HepG2 (cell line): Measurements from ENCODE around the gene DPEP1. TPM values are rescaled to one million over a fixed set of nuclear protein-coding genes. Genes with fewer than 3 reads are reported as not detected.

Source experiments
- ADNP ChIP-seq: sonication (generic); formaldehyde crosslinking; IDR thresholded peaks from 2 replicates; pipeline ENCODE4 v1.4.0; 2020; ENCODE audit warnings: missing genetic modification reagents
- CAMTA2 ChIP-seq: sonication (generic); formaldehyde crosslinking; IDR thresholded peaks from 2 replicates; pipeline ENCODE4 v1.4.0; 2020; ENCODE audit warnings: mild to moderate bottlenecking, missing genetic modification reagents, borderline replicate concordance
- FOXP1 ChIP-seq, 2 experiments: fragments of 450-650 bp in 1 of 2; IDR thresholded peaks; 2 replicates each; pipeline ENCODE4 v1.6.1; 2017 to 2018; ENCODE audit warnings: antibody characterized with exemption in 1 of 2
- JUNB ChIP-seq: sonication (generic); formaldehyde crosslinking; IDR thresholded peaks from 2 replicates; pipeline ENCODE4 v1.8.0; 2022; ENCODE audit warnings: missing genetic modification reagents, mild to moderate bottlenecking, borderline replicate concordance
- KLF9 ChIP-seq: IDR thresholded peaks from 2 replicates; pipeline ENCODE4 v1.6.1; 2016; ENCODE audit warnings: low read depth
- KMT2A ChIP-seq: sonication (generic); formaldehyde crosslinking; IDR thresholded peaks from 2 replicates; pipeline ENCODE4 v1.4.0; 2020; ENCODE audit warnings: missing genetic modification reagents
- MAFF ChIP-seq: IDR thresholded peaks from 2 replicates; pipeline ENCODE4 v1.6.1; 2011; ENCODE audit warnings: low read depth, low read length, improper control_type of control experiment
- NKX3-1 ChIP-seq: sonication (generic); formaldehyde crosslinking; IDR thresholded peaks from 2 replicates; pipeline ENCODE4 v1.5.0; 2020; ENCODE audit warnings: missing genetic modification reagents
- REPIN1 ChIP-seq: sonication (generic); formaldehyde crosslinking; IDR thresholded peaks from 2 replicates; pipeline ENCODE4 v1.8.0; 2022; ENCODE audit warnings: missing genetic modification reagents, low read depth, mild to moderate bottlenecking, borderline replicate concordance
- SIN3B ChIP-seq: fragments of 150-350 bp; IDR thresholded peaks from 2 replicates; pipeline ENCODE4 v1.6.1; 2014; ENCODE audit warnings: low read length
- SMARCC2 ChIP-seq: fragments of 450-650 bp; IDR thresholded peaks from 2 replicates; pipeline ENCODE4 v1.6.1; 2017; ENCODE audit warnings: antibody characterized with exemption, mild to moderate bottlenecking
- ZBTB34 ChIP-seq: sonication (generic); formaldehyde crosslinking; IDR thresholded peaks from 2 replicates; pipeline ENCODE4 v1.8.0; 2022; ENCODE audit warnings: mild to moderate bottlenecking, missing genetic modification reagents
- ZMYM2 ChIP-seq: sonication (generic); formaldehyde crosslinking; IDR thresholded peaks from 2 replicates; pipeline ENCODE4 v1.8.0; 2022; ENCODE audit warnings: mild to moderate bottlenecking, missing genetic modification reagents
- ZNF274 ChIP-seq: sonication (generic); formaldehyde crosslinking; IDR thresholded peaks from 2 replicates; pipeline ENCODE4 v1.5.1; 2020; ENCODE audit warnings: mild to moderate bottlenecking, missing genetic modification reagents
- ZNF367 ChIP-seq: sonication (generic); formaldehyde crosslinking; IDR thresholded peaks from 2 replicates; pipeline ENCODE4 v1.4.0; 2020; ENCODE audit warnings: missing genetic modification reagents, borderline replicate concordance
- ZNF431 ChIP-seq: sonication (generic); formaldehyde crosslinking; IDR thresholded peaks from 2 replicates; pipeline ENCODE4 v1.9.0; 2022; ENCODE audit warnings: missing genetic modification reagents, low read depth, mild to moderate bottlenecking, borderline replicate concordance
- polyA plus RNA-seq, 8 experiments: library from polyadenylated mRNA; depleted of rRNA in 3 of 8; stranded (reverse) in 7 of 8; unstranded in 1 of 8; fragments of >200 nt; fragmentation: Illumina TruSeq in 4 of 8; extraction: Trizol in 4 of 8; gene quantifications; 2 replicates each; pipeline versions ENCODE4 v1.2.1 to v1.2.3, GENCODE V29; 2011 to 2016; ENCODE audit warnings: low read depth in 4 of 8, missing spikeins in 1 of 8, mixed read lengths in 1 of 8; ENCODE audit not compliant: insufficient read depth in 1 of 8
- total RNA-seq, 5 experiments: library from RNA; depleted of rRNA; stranded (reverse); fragments of >200 nt; fragmentation: Illumina TruSeq; extraction: Trizol; gene quantifications; 2 replicates each; pipeline ENCODE4 v1.2.3, GENCODE V29; 2016; ENCODE audit warnings: low read depth in 1 of 5
- TF ChIP-seq, protein P1 (sequence below): sonication (generic); formaldehyde crosslinking; IDR thresholded peaks from 2 replicates; pipeline ENCODE4 v1.9.0; 2021; ENCODE audit warnings: missing genetic modification reagents, mild to moderate bottlenecking, borderline replicate concordance
- TF ChIP-seq, protein P2 (sequence below): IDR thresholded peaks from 2 replicates; pipeline ENCODE4 v1.6.1; 2018; ENCODE audit warnings: missing genetic modification reagents
- TF ChIP-seq, protein P3 (sequence below): sonication (generic); formaldehyde crosslinking; IDR thresholded peaks from 2 replicates; pipeline ENCODE4 v1.5.0; 2020; ENCODE audit warnings: mild to moderate bottlenecking, missing genetic modification reagents
- TF ChIP-seq, protein P4 (sequence below): sonication (generic); formaldehyde crosslinking; IDR thresholded peaks from 2 replicates; pipeline ENCODE4 v1.5.1; 2020; ENCODE audit warnings: mild to moderate bottlenecking, missing genetic modification reagents, borderline replicate concordance

The DPEP1 gene
- total and polyA plus RNA-seq, 2 of the 13 experiments (the other 11 are each of a cell fraction or from before 2014, with no cell fraction given): 37.6 to 52.2 TPM

GRCh38 chr16:89657442-89658220 lies 44.2 kb downstream of the DPEP1 start, which contains the start of the genes CHMP1A and SPATA33 (continued):
- TF ChIP-seq CAMTA2 (CRISPR knock-in tag) (0 out of 2 replicates have a peak, but pooled peaks have one; percentile 36), JUNB (CRISPR knock-in tag) (no peak), ADNP (CRISPR knock-in tag) (0 out of 2 replicates have a peak, but pooled peaks have one; percentile 37), KMT2A (CRISPR knock-in tag) (peak; percentile 93), ZNF274 (CRISPR knock-in tag) (peak; percentile 73), ZNF367 (CRISPR knock-in tag) (no peak; the same call in 1 of the 2 replicates), KLF9 (CRISPR knock-in tag) (peak; percentile 62), NKX3-1 (CRISPR knock-in tag) (0 out of 2 replicates have a peak, but pooled peaks have one; percentile 49), SMARCC2 (no peak), SIN3B (0 out of 2 replicates have a peak, but pooled peaks have one; percentile 57), FOXP1 (IDR thresholded peaks at IDR 0.05) (no peak), FOXP1 (CRISPR knock-in tag; IDR thresholded peaks at IDR 0.05) (no peak), ZBTB34 (CRISPR knock-in tag) (peak; percentile 20; the same call in 1 of the 2 replicates), ZNF431 (CRISPR knock-in tag) (no peak), ZMYM2 (CRISPR knock-in tag) (no peak), MAFF (no peak), REPIN1 (peak; percentile 23)
- TF ChIP-seq, protein P1, sequence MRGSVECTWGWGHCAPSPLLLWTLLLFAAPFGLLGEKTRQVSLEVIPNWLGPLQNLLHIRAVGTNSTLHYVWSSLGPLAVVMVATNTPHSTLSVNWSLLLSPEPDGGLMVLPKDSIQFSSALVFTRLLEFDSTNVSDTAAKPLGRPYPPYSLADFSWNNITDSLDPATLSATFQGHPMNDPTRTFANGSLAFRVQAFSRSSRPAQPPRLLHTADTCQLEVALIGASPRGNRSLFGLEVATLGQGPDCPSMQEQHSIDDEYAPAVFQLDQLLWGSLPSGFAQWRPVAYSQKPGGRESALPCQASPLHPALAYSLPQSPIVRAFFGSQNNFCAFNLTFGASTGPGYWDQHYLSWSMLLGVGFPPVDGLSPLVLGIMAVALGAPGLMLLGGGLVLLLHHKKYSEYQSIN (CRISPR knock-in tag): no peak
- TF ChIP-seq, protein P2, sequence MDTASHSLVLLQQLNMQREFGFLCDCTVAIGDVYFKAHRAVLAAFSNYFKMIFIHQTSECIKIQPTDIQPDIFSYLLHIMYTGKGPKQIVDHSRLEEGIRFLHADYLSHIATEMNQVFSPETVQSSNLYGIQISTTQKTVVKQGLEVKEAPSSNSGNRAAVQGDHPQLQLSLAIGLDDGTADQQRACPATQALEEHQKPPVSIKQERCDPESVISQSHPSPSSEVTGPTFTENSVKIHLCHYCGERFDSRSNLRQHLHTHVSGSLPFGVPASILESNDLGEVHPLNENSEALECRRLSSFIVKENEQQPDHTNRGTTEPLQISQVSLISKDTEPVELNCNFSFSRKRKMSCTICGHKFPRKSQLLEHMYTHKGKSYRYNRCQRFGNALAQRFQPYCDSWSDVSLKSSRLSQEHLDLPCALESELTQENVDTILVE (CRISPR knock-in tag): peak; percentile 69; the same call in 1 of the 2 replicates
- TF ChIP-seq, protein P3, sequence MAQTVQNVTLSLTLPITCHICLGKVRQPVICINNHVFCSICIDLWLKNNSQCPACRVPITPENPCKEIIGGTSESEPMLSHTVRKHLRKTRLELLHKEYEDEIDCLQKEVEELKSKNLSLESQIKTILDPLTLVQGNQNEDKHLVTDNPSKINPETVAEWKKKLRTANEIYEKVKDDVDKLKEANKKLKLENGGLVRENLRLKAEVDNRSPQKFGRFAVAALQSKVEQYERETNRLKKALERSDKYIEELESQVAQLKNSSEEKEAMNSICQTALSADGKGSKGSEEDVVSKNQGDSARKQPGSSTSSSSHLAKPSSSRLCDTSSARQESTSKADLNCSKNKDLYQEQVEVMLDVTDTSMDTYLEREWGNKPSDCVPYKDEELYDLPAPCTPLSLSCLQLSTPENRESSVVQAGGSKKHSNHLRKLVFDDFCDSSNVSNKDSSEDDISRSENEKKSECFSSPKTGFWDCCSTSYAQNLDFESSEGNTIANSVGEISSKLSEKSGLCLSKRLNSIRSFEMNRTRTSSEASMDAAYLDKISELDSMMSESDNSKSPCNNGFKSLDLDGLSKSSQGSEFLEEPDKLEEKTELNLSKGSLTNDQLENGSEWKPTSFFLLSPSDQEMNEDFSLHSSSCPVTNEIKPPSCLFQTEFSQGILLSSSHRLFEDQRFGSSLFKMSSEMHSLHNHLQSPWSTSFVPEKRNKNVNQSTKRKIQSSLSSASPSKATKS (CRISPR knock-in tag): no peak
- TF ChIP-seq, protein P4, sequence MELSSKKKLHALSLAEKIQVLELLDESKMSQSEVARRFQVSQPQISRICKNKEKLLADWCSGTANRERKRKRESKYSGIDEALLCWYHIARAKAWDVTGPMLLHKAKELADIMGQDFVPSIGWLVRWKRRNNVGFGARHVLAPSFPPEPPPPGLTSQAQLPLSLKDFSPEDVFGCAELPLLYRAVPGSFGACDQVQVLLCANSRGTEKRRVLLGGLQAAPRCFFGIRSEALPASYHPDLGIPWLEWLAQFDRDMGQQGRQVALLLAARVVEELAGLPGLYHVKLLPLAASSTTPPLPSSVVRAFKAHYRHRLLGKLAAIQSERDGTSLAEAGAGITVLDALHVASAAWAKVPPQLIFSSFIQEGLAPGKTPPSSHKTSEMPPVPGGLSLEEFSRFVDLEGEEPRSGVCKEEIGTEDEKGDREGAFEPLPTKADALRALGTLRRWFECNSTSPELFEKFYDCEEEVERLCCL: peak; percentile 74; the same call in 1 of the 2 replicates
